ENCODE measurements around the gene KIF21A.
"Not testable (repeated sequence)": the region's sequence is repeated elsewhere in the genome, so short reads cannot be mapped to it uniquely, and the experiment has no call there.

Gene KIF21A

GRCh38 chr12:39443081-39443928 is at the start of gene KIF21A:
Gene KIF21A (minus strand): TSS chr12:39443120. CDS start chr12:39442970, 150 bp downstream.
- DNase-seq = peak; percentile 84

DNA sequence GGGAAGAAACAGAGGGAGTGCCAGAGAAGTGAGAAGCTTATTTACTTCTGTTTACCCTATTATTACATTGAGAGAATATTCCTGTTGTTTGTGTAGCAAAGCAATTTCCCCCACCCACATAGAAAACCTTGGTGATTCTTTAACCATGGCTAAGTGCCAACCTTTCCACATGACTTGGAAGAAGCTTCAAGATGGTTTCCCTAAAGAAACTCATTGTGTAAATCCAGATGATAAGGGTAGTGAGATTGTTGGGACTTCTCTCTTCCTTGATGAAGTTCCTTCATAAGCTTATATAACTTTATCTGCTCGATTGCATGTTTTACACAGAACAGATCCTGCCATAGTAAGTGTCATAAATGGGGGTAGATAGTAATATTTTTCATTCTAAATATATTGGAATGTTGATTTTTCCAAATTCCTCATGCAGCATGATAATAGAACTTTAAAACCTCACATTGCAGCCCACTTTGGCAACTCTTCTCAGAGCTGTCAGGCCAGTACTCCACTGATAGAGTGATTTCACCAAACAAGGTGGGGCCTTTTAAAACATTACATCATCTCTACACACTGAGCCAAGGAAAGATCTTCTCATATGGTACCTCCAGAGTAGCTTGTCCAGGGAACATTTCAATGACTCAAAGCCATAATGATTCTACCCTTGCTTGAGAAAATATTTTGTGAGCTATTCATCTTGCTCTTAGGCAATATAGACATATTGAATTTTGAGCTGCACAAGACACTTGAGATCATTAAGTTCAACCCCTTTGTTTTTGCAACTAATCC is 47.8 kb upstream of the KIF21A start:
- peak; percentile 54 for DNase-seq

- no peak for DNase-seq
Measured at GRCh38 chr12:39483597-39483996, 40.7 kb upstream of the KIF21A start.

GRCh38 chr12:39483042-39483441 is 40.1 kb upstream of the KIF21A start:
- DNase-seq = no peak

DNA sequence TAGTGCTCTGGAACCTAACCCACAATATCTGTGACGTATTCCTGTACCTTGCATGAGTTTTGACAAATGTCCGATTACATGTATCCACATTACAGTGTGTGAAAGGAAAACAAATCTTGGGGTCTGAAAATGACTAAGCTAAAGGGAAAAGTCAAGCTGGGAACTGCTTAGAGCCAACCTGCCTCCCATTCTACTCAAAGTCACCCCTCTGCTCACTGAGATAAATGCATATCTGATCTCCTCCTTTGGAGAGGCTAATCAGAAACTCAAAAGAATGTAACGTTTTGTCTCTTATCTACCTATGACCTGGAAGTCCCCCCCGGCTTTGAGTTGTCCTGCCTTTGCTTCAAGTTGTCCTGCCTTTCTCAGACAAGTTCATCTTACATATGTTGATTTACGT is 34.0 kb upstream of the KIF21A start:
- DNase-seq = no peak

- DNase-seq = no peak
Measured at GRCh38 chr12:39476121-39476520, 33.2 kb upstream of the KIF21A start.

- not testable (repeated sequence) for DNase-seq
Measured at GRCh38 chr12:39475136-39475535, 32.2 kb upstream of the KIF21A start.

- DNase-seq = no peak
Measured at GRCh38 chr12:39467432-39467870, 24.5 kb upstream of the KIF21A start.

GRCh38 chr12:39464976-39465695 is 22.2 kb upstream of the KIF21A start:
- DNase-seq = peak; percentile 27

DNA sequence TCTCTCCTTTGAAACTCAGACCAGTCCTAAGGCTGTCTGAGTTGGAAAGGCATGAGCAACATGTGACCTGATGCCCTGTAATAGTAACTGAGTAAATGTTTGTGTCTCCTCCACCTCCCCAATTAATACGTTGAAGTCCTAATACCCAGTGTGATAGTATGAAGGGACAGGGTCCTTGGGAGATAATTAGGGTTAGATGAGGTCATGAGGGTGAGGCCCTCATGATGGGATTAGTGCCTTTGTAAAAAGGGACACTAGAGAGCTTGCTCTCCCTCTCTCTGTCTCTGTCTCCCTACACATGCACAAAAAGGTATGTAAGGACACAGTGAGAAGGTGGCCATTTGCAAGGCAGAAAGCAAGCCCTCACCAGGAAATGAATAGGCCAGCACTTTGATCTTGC is 18.1 kb upstream of the KIF21A start:
- no peak for DNase-seq

DNA sequence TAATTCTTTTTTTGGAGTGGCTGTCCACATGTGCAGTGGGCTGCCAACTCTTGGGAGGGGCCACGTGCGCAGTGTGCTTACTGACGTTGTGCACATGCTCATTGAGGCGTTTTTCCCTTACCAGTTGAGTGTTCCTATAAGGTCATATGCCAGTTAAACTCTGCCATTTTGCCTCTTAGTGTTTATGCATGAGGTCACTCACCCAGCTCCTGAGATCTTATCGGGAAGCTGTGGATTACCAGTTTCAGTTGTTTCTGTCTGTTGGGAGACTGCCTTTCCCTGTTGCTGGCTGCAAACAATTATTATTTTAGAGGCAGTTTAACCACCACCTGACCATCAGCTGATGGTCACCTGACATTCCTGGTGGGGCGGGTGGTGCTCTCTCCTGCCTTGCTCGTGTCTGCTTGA is 16.1 kb upstream of the KIF21A start:
- no peak for DNase-seq

DNA sequence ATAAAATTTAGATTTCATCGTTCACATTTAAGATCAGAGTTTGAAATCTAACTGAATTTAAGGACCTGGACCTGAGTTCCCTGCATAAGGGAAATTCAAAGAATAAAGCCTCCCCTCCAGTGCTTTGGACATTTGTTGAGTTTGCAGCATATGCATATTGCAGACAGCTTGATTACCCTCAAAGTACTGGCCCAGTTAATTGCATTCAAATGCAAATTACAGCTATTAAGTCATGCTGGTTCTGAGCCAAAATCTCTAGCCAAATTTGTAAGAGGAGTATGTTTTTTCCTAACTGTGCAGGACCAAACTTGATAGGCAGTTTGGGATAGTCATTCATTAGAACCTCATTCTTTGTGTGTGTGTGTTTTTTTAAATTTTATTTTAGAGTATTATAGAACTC is 9.1 kb upstream of the KIF21A start:
- DNase-seq = peak; percentile 93

DNA sequence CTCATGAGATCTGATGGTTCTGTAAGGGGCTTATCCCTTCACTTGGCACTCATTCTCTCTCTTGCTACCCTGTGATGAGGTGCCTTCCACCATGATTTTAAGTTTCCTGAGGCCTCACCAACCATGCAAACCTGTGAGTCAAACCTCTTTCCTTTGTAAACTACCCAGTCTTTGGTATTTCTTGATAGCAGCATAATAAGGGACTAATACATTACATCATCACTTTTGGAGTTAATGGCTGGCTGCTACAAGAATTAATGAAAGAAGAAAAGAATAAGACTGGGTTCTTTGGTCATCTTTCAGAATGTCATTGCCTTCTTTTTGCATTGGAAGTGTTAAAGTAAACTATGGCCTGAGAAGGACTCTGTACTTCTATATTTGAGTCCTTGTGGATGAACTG is 5.1 kb upstream of the KIF21A start:
- no peak for DNase-seq

GRCh38 chr12:39443929-39444209 is 949 bp upstream of the KIF21A start:
- no peak for DNase-seq

DNA sequence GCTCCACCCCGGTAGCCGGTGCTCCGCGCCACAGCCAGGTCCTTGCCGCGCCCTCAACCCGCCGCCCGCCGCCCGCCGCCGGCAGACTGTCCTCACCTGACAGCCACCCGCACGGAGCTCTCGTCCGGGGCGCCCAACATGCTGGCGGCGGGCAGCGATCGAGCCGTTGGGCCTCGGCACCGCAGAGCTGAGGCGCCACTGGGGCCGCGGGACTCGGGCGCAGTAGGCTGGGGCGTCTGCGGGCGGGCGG is 164 bp downstream of the KIF21A start:
- no peak for DNase-seq

GRCh38 chr12:39441963-39442830 is 723 bp downstream of the KIF21A start:
- DNase-seq = no peak

- no peak for DNase-seq
Measured at GRCh38 chr12:39441189-39441962, 1.5 kb downstream of the KIF21A start.

- no peak for DNase-seq
Measured at GRCh38 chr12:39440781-39441180, 2.1 kb downstream of the KIF21A start.

DNA sequence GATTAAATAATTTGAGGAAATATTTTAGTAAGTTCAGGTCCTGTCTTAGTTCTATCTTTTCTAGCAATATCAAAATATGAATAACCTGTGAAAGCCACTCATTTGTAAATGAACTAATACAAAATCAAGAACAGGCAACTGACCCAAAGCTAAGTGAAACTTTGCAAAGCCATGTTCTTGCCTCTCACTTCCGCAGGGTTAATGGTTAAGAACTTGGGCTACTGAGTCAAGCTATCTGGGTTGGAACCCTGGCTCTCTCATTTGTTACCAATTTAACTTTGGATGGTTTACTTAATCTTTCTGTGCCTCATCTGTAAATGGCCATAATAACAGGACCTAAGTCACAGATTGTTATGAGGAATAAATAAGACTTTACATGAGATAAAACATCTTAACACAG is 2.8 kb downstream of the KIF21A start:
- DNase-seq = no peak

GRCh38 chr12:39435531-39435930 is 7.4 kb downstream of the KIF21A start:
- DNase-seq = no peak

- DNase-seq = no peak
Measured at GRCh38 chr12:39431797-39432196, 11.1 kb downstream of the KIF21A start.

Measured in NCI-H446 treated with DMSO at 0.1 percent for 48 hours (cell line).